ENCODE results near the gene SUGCT. TPM values are rescaled to one million over a fixed set of nuclear protein-coding genes. Genes with fewer than 3 reads are reported as not detected.
"Not testable (repeated sequence)": the region's sequence is repeated elsewhere in the genome, so short reads cannot be mapped to it uniquely, and the experiment has no call there.

The SUGCT gene
- total RNA-seq, 1 donor from 2014 or later = 8.5 TPM

- peak; percentile 77 for DNase-seq (ENCODE audit: low read depth)
These were observed 64.4 kb downstream of the SUGCT start for GRCh38 chr7:40199076-40199802.

- DNase-seq (ENCODE audit: low read depth) = peak; percentile 85
These were observed 66.0 kb downstream of the SUGCT start for GRCh38 chr7:40200791-40201190.

- no peak for DNase-seq (ENCODE audit: low read depth)
These were observed 68.0 kb downstream of the SUGCT start for GRCh38 chr7:40202851-40203250.

DNA sequence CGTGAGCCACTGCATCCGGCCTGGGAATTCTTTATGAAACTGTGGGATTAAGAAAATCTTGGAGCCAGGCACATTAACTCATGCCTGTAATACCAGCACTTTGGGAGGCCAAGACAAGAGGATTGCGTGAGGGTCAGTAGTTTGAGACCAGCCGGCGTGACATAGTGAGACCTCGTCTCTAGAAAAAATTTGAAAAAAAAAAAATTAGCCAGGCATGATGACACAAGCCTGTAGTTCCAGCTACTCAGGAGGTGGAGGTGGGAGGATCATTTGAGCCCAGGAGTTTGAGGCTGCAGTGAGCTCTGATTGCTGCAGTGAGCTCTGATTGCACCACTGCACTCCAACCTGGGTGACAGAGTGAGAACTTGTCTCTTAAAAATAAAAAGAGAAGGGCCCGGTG lies 69.8 kb downstream of the SUGCT start:
- no peak for DNase-seq (ENCODE audit: low read depth)

DNA sequence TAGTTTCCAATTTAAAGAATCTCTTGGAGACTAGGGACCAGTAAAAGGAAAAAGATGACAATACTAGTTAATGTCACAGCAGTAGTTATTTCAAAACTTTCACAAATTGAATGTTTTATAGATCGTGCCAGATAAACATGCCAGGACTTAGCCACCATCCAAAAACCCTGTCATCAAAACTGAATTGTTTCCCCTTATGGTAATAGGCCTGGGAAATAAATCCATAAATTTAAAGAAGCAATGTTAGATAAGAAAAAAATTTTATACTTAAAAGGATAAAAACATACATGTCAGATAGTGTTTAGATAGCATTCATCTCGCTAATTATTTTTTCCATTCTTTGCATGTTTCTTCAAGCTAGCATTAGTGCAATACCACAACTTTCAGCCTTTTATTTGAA lies 71.2 kb downstream of the SUGCT start:
- DNase-seq (ENCODE audit: low read depth) = no peak

GRCh38 chr7:40211276-40212003 lies 76.6 kb downstream of the SUGCT start:
- DNase-seq (ENCODE audit: low read depth) = peak; percentile 63

DNA sequence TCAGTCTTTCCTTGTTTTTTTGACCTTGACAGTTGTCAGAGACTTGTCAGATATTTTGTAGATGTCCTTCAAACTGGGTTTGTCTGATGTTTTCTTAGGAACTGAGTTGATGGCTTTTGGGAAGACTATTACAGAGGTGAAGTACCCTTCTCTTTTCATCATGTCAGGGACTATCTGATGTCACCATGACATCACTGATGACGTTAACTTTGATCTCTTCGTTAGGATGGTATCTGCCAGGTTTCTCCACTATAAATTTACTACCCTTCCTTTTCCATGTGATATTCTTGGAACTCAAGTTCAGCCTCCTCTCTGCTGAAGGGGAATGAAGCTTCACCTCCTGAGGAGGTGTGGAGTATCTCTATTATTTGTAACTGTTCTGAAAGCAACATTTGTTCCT lies 78.5 kb downstream of the SUGCT start:
- DNase-seq (ENCODE audit: low read depth) = no peak

DNA sequence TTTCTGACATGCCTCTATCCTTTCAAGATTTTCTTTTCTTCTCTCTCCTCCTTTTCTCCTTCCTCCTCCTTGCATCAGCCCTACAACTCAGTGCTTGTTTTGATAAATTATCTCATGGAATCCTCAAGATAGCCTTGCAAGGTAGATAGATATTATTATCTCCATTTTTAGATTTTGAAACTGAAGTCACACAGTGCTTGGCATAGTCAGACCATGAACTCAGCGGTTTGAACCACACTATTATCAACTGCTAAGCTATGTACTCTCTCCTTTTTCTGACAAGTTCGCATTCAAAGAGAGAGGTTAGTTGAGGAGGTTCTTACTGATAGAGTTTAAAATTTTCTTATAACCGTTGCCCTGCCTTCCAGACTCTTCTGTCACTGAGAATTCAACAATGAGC lies 79.1 kb downstream of the SUGCT start:
- no peak for DNase-seq (ENCODE audit: low read depth)

- not testable (repeated sequence) for DNase-seq (ENCODE audit: low read depth)
These were observed 83.8 kb downstream of the SUGCT start for GRCh38 chr7:40218612-40219011.

- DNase-seq (ENCODE audit: low read depth) = peak; percentile 69
These were observed 85.1 kb downstream of the SUGCT start for GRCh38 chr7:40219917-40220316.

DNA sequence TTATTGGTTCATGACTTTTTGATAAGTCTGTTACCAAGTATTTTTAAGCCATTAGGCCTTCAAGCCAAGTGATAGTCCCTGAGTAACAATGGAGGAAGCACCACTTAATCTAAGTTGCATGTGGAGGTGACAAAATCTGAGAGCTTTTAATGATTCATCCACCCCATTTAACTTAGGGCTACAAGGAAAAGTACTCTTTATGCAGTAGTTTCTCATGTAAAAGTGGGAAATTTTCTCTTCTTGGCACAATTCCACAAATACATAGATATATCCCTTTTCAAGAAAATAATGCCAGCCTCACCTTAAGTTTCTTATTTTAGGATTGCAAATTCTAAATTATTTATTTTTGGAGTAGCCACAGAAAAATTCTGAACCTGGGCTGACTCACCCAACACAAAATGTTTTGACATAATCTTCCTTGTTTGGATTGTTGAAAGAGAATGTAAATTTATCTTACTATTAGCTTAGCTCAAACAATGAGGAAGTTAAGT lies 85.7 kb downstream of the SUGCT start:
- DNase-seq (ENCODE audit: low read depth) = peak; percentile 54

DNA sequence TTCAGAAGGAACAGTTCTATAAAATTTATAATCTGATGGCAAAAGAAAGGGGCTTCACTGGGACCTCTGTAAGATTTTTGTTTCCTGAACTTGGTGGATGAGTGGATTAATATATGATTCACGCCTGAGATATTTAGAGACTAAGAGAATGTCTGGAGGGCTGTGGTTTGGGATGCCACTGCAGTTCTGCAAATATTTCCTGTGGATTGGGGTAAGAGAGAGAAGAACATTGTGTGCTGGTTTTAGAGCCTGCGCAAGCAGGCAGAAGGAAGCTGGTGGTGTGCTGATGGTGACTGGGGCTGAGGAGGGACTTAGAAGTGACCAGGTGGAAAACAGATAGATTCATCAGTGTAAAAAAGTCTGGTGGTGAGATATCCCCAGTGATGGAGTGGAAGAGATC lies 87.0 kb downstream of the SUGCT start:
- DNase-seq (ENCODE audit: low read depth) = peak; percentile 93

DNA sequence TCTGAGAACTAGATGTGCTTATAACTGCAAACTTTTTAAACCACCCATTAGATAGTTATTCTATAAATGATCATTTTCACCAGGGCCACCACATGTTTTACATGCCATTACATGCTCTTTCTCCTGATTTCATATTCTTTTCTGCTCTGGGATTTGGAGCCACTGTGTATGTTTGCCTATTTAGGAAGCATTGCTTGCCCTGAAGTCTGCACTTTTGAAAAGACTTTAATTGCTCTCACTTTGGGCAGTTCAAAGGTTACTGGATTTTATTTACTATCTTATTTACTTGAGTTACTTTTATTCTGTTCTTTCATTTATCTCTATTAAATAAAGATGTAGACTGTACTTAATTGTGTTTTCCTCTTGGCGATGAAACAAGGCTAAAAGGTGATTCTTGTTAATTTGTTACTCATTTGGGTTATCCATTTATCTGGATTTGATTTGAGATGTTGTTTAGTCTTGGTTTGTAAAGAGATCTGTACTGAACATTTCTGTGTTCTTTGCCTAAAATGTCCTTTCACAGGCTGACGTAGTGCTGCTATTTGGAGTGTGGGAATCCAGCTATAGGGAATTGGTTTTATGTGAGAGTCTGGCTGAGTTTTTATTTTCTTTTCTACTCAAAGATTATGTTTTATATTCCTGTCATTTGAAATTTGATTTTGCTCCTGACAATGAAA lies 88.8 kb downstream of the SUGCT start:
- no peak for DNase-seq (ENCODE audit: low read depth)

DNA sequence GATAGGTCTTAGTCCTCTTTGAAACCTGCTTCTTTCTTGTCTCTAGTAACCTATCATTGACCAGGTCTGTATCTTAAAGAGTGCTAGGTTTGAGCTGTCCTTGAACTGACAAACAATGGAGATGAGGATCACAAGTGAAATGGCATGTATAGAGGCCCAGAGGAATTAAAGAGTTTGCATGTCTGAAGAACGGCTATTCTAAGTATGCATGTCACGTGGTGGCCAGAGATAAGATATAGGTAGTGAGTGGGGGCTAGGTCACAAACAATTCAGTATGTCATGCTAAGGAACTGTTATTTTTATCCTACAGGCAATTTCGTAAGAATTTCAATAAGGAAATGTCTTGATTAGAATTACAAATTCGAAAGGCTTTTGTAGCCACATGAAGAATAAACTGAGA lies 95.3 kb downstream of the SUGCT start:
- no peak for DNase-seq (ENCODE audit: low read depth)

GRCh38 chr7:40231796-40232195 lies 97.0 kb downstream of the SUGCT start:
- DNase-seq (ENCODE audit: low read depth) = peak; percentile 28

DNA sequence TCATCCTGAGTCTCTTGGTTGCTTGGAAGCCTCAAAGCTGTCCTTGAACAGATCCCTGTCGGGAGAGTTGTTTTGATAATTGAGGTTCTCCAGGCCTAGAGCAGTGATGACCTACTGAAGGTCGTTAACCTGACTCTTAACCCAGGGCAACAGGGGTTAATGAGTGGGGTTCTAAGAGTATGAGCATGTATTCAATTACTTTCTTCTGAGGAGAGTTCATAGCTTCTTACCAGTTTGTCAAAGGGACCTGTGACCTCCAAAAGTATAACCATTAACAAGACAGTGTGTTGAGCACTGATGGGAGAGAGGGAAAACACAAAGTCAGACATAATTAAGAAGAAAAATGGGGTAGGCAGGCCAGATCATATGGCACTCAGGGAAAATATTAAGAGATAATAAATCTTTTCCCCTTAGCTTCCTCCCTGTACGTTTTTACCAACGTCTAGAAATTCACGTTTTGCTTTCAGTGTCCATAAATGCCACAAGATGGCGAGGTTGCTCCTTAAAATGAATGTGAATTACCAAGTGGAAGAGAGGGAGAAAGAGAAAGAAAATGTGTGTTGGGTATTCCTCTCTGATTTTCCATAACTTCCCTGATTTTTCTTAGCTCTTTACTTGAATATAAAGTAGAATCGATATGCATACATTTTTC lies 97.6 kb downstream of the SUGCT start:
- DNase-seq (ENCODE audit: low read depth) = peak; percentile 81

DNA sequence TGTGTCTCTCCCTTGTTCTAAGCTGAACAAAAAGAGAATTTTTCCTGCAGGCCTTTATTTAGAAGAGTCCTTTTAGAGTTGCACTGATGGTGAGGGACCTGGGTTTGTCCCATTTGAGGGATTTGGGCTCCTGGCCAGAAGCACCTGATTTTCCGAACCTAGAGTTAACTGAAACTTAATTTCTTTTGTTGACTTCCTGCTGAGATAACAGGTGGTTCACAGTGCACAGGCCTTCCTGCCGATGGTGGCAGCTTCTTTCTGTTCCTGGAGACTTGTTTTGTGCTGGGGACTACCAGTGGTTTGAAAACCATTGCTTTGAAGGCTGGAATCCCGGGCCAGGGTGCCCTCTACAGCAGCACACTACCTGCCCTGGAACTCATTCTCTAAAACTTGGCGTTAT lies 99.2 kb downstream of the SUGCT start:
- no peak for DNase-seq (ENCODE audit: low read depth)

DNA sequence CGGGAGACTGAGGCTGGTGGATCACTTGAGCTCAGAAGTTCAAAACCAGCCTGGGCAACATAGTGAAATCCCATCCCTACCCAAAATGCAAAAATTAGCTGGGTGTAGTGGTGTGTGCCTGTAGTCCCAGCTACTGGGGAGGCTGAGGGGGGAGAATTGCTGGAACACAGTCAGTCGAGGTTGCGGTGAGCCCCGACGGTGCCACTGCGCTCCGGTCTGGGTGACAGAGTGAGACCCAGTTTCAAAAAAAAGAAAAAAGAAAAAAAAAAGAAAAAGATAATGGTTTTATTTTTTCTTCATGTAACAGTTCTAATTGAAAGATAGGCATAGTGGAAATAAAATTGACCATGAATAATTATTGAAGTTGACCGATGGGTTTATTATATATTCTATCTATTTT lies 99.9 kb downstream of the SUGCT start:
- no peak for DNase-seq (ENCODE audit: low read depth)

GRCh38 chr7:40237731-40238130 lies 102.9 kb downstream of the SUGCT start:
- no peak for DNase-seq (ENCODE audit: low read depth)

GRCh38 chr7:40239755-40240303 lies 105.0 kb downstream of the SUGCT start:
- DNase-seq (ENCODE audit: low read depth) = no peak

DNA sequence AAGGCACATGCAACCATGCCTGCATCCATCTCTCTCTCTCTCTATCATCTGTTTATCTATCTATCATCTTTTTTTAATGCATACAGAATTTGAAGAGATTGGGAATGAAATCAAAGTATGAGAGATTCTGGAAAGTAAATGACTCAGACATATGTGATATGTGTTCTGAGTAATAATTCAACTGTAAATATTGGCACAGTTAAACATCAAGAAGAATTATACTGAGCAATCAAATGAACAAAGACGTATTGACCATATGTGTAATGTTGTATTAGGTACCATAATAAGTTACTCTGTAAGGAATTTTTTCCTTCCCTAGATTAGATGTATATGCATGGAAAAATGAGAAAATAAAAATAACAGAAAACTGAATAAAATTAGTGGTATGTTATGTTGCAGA lies 108.3 kb downstream of the SUGCT start:
- DNase-seq (ENCODE audit: low read depth) = no peak

Data from myocyte (in vitro differentiated cells).